Lung (tissue), 10 donors: ENCODE measurements around the gene PARG. TPM values are rescaled to one million over a fixed set of nuclear protein-coding genes. Genes with fewer than 3 reads are reported as not detected.
"Not testable (repeated sequence)": the region's sequence is repeated elsewhere in the genome, so short reads cannot be mapped to it uniquely, and the experiment has no call there.

Source experiments
- ATAC-seq: fragments of 200-7000 bp; cut with Tn5 transposase; one replicate; pipeline ENCODE4 v1.9.1; 2020; ENCODE audit warnings: moderate number of reproducible peaks; ENCODE audit not compliant: insufficient read depth, low FRiP score
- DNase-seq, 3 donors: peaks; one replicate each; pipeline ENCODE4 v3.0.0-alpha.2; 2013 to 2017
- H3K27ac ChIP-seq, 2 donors: one replicate each; pipeline ENCODE4 v1.5.1; 2013; ENCODE audit warnings: mild to moderate bottlenecking in 2 of 2, moderate library complexity in 2 of 2, control low read depth in 1 of 2, inconsistent platforms in 1 of 2, low read depth in 1 of 2, low read length in 1 of 2
- H3K27me3 ChIP-seq, 3 donors: one replicate each; pipeline ENCODE4 v1.5.1; 2013; ENCODE audit warnings: low read length in 2 of 3; ENCODE audit not compliant: control insufficient read depth in 3 of 3, insufficient read depth in 3 of 3
- H3K36me3 ChIP-seq, 4 donors: one replicate each; pipeline ENCODE4 v1.5.1; 2013; ENCODE audit warnings: low read length in 4 of 4, mild to moderate bottlenecking in 1 of 4, moderate library complexity in 1 of 4; ENCODE audit not compliant: control insufficient read depth in 4 of 4, insufficient read depth in 4 of 4
- H3K4me1 ChIP-seq, 5 donors: one replicate each; pipeline ENCODE4 v1.5.1; 2013; ENCODE audit warnings: low read length in 5 of 5, mild to moderate bottlenecking in 2 of 5, moderate library complexity in 1 of 5; ENCODE audit not compliant: control insufficient read depth in 5 of 5, insufficient read depth in 5 of 5
- H3K4me3 ChIP-seq: one replicate; pipeline ENCODE4 v1.5.1; 2013; ENCODE audit warnings: mild to moderate bottlenecking, control low read depth, moderate library complexity
- H3K9ac ChIP-seq, 2 donors: one replicate each; pipeline ENCODE4 v1.5.1; 2013; ENCODE audit warnings: low read length in 2 of 2, control low read depth in 1 of 2; ENCODE audit not compliant: insufficient read depth in 1 of 2
- H3K9me3 ChIP-seq, 4 donors: one replicate each; pipeline ENCODE4 v1.5.1; 2013; ENCODE audit warnings: low read length in 3 of 4, mild to moderate bottlenecking in 1 of 4, moderate library complexity in 1 of 4; ENCODE audit not compliant: control insufficient read depth in 4 of 4, insufficient read depth in 3 of 4
- WGBS, 2 donors: extraction: QIAGEN DNeasy Blood & Tissue Kit; methylation state at CpG; one replicate each; pipeline ENCODE4 v1.1.7; 2013; 5-methylcytosine and 5-hydroxymethylcytosine counted together
- polyA plus RNA-seq, 2 donors: library from polyadenylated mRNA; stranded (reverse); fragments of 200-250 nt; gene quantifications; one replicate each; pipeline ENCODE4 v1.2.1, GENCODE V29; 2013
- total RNA-seq, 2 donors: library from RNA; depleted of rRNA in 1 of 2; stranded (reverse); fragments of >200 nt in 1 of 2; gene quantifications; one replicate each; pipeline ENCODE4 v1.2.1, GENCODE V29; 2014 to 2021
- donor health status: Bipolar disorder and iron deficiency.
- donor health status: healthy.
- donor health status: DM: yes; HTN: yes; CAD: no.

The PARG gene
- total and polyA plus RNA-seq, 4 donors = 4.9 to 55.7 (median 17.2) TPM

DNA sequence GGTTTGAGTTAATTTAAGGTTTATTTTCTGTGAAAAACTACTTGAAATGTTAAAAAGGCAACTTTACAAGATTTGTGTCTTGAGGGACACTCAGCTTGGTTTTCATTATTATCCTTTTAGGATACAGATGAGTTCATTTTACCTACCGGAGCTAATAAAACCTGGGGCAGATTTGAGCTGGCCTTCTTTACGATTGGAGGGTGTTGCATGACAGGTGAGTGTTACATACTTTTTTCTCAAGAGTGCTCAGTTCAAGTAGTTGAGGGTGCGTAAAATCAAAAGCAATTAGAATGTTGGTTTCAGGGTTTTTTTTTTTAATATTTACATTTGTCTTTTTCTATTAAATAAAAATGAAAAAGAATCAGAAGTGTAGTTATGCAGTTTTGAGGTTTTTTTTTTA lies 10.2 kb upstream of the PARG start:
- H3K9me3 ChIP-seq, ATAC-seq, H3K27ac ChIP-seq, H3K27me3 ChIP-seq, H3K4me1 ChIP-seq, H3K9ac ChIP-seq, H3K4me3 ChIP-seq, DNase-seq: not testable (repeated sequence)
- WGBS, 2 donors = 70 to 93% methylated on average over 3 of the region's 3 CpGs
- H3K36me3 ChIP-seq = peaks cover 0 to 10% (median 3%) of the 10 kb centered on the region in 4 donors

- DNase-seq, ATAC-seq, H3K9me3 ChIP-seq, H3K4me1 ChIP-seq, H3K36me3 ChIP-seq, H3K9ac ChIP-seq, H3K27me3 ChIP-seq, H3K4me3 ChIP-seq, H3K27ac ChIP-seq: not testable (repeated sequence)
- 96 to 100% methylated on average over 2 of the region's 2 CpGs for WGBS, 2 donors
Observed at GRCh38 chr10:49948737-49949136, 6.9 kb upstream of the PARG start.

DNA sequence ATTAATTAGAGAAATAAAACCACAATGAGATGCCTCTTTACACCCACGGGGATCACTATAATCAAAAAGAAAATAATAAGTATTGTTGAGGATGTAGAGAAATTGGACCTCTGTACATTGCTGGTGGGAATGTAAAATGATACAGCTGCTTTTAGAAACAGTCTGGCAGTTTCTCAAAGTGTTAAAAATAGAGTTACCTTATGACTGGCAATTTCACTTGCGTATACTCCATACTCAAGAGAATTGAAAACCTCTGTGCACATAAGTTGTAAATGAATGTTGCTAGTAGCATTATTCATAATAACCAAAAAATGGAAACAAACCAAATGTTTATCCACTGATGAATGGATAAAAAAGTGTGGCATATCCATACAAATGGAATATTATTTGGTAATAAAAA lies 6.3 kb upstream of the PARG start:
- ATAC-seq, H3K4me3 ChIP-seq, H3K9me3 ChIP-seq, DNase-seq, H3K9ac ChIP-seq, H3K27ac ChIP-seq, H3K4me1 ChIP-seq, H3K36me3 ChIP-seq, H3K27me3 ChIP-seq: not testable (repeated sequence)
- WGBS, 2 donors = 100% methylated on average over 1 of the region's 2 CpGs

DNA sequence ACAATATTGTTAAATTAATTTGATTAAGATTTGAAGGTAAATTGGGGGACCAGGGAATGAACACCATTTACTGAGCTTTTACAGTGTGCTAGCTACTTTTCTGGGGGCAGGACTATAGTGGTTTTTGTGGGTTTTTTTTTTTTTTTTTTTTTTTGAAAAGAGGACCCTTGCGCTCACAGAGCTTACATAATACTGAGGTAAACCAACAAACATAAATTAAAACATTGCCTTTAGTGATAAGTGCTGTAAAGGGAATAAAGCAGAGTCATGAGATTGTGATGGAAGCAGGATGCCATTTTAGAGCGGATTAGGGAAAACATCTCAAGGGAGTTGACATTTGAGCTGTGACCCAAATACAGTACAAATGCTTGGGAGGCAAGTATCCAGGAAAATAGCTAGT lies 1.8 kb upstream of the PARG start:
- not testable (repeated sequence) for H3K4me3 ChIP-seq, H3K9ac ChIP-seq, H3K27me3 ChIP-seq, ATAC-seq, H3K36me3 ChIP-seq, H3K9me3 ChIP-seq, DNase-seq, H3K27ac ChIP-seq, H3K4me1 ChIP-seq
- WGBS, 2 donors = 52 to 75% methylated on average over 2 of the region's 2 CpGs

DNA sequence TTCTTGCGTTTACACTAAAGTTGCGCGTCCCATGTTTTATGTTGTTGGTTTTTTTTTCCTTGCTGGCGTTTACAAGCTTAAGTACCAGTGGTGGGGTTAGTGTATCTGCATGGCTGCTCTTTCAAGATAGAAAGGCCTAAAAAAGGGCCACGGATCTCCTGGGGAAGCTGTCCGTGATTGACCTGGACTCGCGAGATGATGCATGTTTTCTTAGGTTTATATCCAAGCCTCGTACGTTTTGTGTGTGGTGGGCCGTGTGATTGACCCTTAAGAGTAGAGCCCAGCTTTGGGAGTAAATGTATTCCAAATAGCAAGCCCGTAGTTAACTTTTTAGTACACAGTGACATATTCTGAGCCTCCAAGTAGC lies 495 bp upstream of the PARG start:
- not testable (repeated sequence) for H3K4me1 ChIP-seq, H3K27me3 ChIP-seq, H3K36me3 ChIP-seq, H3K9me3 ChIP-seq
- 1% methylated on average over 12 of the region's 12 CpGs for WGBS, 2 donors
- Histone ChIP-seq H3K27ac (peak overlapping the region in 1 of 2 donors; percentile 72), H3K9ac (peak overlapping the region; percentile 69 to 90), H3K4me3 (peak overlapping the region; percentile 78)
- DNase-seq = peak in 1 of 3 donors; percentile 6
- peak; percentile 16 for ATAC-seq

DNA sequence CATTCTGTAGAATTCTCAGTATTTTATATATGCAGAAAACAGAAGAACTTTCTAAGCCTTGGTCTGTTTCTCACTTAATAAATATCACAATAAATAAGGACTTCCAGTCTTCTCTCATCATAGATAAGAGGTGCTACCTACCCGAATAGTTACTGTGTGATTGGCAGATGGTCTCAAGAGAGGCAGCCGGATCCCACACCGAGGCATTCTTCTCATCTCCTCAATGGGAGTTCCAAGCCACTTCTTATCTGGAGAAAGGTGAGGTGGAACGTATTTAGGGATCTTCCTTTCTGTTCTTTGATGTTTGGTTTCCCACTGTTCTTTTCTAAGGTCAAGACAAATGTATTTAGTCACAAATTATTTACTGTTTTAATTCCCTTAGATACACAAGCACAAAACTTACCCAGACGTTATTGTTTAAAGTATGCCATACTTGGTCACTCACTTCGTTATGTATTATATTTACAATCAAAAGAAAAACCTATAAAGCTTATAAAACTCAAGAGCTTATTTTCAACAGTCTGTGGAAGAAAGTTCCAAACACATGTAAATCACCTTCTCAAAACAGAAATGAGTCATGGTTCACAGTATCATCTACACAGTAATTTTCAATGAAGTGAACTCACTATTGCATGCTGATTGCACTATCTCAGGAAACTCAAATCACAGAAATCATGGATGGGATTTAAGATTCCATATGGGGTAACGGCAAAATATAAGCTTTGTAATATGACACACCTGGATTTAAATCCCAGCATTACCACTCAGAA lies 9.7 kb downstream of the PARG start:
- 90 to 92% methylated on average over 7 of the region's 7 CpGs for whole genome bisulfite sequencing, 2 donors

GRCh38 chr10:49931276-49931675 lies 10.6 kb downstream of the PARG start:
- H3K9ac ChIP-seq, H3K4me1 ChIP-seq, H3K27me3 ChIP-seq, H3K9me3 ChIP-seq, DNase-seq, H3K27ac ChIP-seq, H3K4me3 ChIP-seq, H3K36me3 ChIP-seq, ATAC-seq: not testable (repeated sequence)
- 87 to 89% methylated on average over 2 to 4 of the region's 5 CpGs for WGBS, 2 donors

More for the DNA sequence above, 9.7 kb downstream of the PARG start:
- H3K27me3 ChIP-seq, H3K9me3 ChIP-seq, H3K27ac ChIP-seq, H3K9ac ChIP-seq, H3K36me3 ChIP-seq, DNase-seq, H3K4me1 ChIP-seq, ATAC-seq, H3K4me3 ChIP-seq: not testable (repeated sequence)

GRCh38 chr10:49923572-49923971 lies 18.3 kb downstream of the PARG start:
- not testable (repeated sequence) for H3K9ac ChIP-seq, H3K9me3 ChIP-seq, H3K36me3 ChIP-seq, H3K27ac ChIP-seq, H3K4me3 ChIP-seq, H3K27me3 ChIP-seq, DNase-seq, H3K4me1 ChIP-seq, ATAC-seq
- 91 to 94% methylated on average over 4 of the region's 4 CpGs for WGBS, 2 donors
